GM20000 (cell line): ENCODE data around the gene ABT1.
A peak's percentile ranks its signal among the peaks of the same experiment; 100 is the strongest.

Experiments
- DNase-seq: peaks from one replicate; pipeline ENCODE4 v3.0.0; 2012; ENCODE audit warnings: low spot score
- CTCF ChIP-seq: IDR thresholded peaks from 2 replicates; pipeline ENCODE4 v1.5.1; 2012; ENCODE audit warnings: mild to moderate bottlenecking, control low read depth; ENCODE audit errors: extremely low read depth, missing control alignments

Gene ABT1

GRCh38 chr6:26554447-26554696 is 42.4 kb upstream of the ABT1 start:
- no peak for DNase-seq
- TF ChIP-seq CTCF, result no peak

- peak; percentile 52 for DNase-seq
- TF ChIP-seq CTCF, result no peak
These were observed 41.9 kb upstream of the ABT1 start for GRCh38 chr6:26554697-26555504.

- no peak for TF ChIP-seq CTCF
- no peak for DNase-seq
These were observed 41.1 kb upstream of the ABT1 start for GRCh38 chr6:26555505-26556262.

GRCh38 chr6:26556263-26557070 is 40.3 kb upstream of the ABT1 start:
- no peak for DNase-seq
- no peak for TF ChIP-seq CTCF

GRCh38 chr6:26561533-26562466 is 35.0 kb upstream of the ABT1 start:
- no peak for TF ChIP-seq CTCF
- no peak for DNase-seq

GRCh38 chr6:26563488-26563887 is 33.3 kb upstream of the ABT1 start:
- no peak for DNase-seq
- TF ChIP-seq CTCF, result no peak
